HEK293 (cell line): Measurements from ENCODE around the gene PTPRN2.

Experiments
- CTCF ChIA-PET: fragments of 350-600 bp; formaldehyde crosslinking; extraction: SDS; loops from one replicate; lab custom pipeline; 2021; ENCODE audit warnings: antibody characterized with exemption; lab: Yijun Ruan, JAX
- POLR2A ChIA-PET: fragments of 300-600 bp; formaldehyde crosslinking; extraction: SDS; loops from one replicate; lab custom pipeline; 2020; ENCODE audit warnings: antibody characterized with exemption, inconsistent platforms; lab: Yijun Ruan, JAX
- H3K27ac ChIP-seq: fragments of 200-500 bp; sonication (Bioruptor generic); 2 replicates; pipeline ENCODE4 v1.5.1; 2014; ENCODE audit warnings: low read depth, low read length, control low read depth, inconsistent platforms; ENCODE audit errors: extremely low read depth
- H3K36me3 ChIP-seq, 2 experiments: fragments of 200-500 bp in 1 of 2; sonication (Bioruptor generic) in 1 of 2; 1 replicate in 1 of 2; 2 replicates in 1 of 2; pipeline ENCODE4 v1.5.1; 2014 to 2017; ENCODE audit warnings: inconsistent platforms in 2 of 2, low read length in 2 of 2; ENCODE audit not compliant: control insufficient read depth in 2 of 2, insufficient read depth in 1 of 2
- H3K4me1 ChIP-seq: fragments of 200-500 bp; sonication (Bioruptor generic); 2 replicates; pipeline ENCODE4 v1.5.1; 2014; ENCODE audit warnings: mild to moderate bottlenecking, low read length, inconsistent platforms; ENCODE audit not compliant: control insufficient read depth, insufficient read depth
- H3K4me3 ChIP-seq: 2 replicates; pipeline ENCODE4 v1.5.1; 2011; ENCODE audit warnings: low read depth, mild to moderate bottlenecking, control low read depth, low read length, moderate library complexity
- H3K9me3 ChIP-seq: fragments of 200-500 bp; sonication (Bioruptor generic); 2 replicates; pipeline ENCODE4 v1.5.1; 2014; ENCODE audit warnings: low read depth, low read length, inconsistent platforms; ENCODE audit not compliant: control insufficient read depth, insufficient read depth
- ATF2 ChIP-seq: fragments of 450-650 bp; formaldehyde crosslinking; IDR thresholded peaks from 2 replicates; pipeline ENCODE4 v1.5.1; 2016; ENCODE audit warnings: missing biosample characterization, missing genetic modification characterization, low read depth
- EGR2 ChIP-seq: fragments of 450-650 bp; formaldehyde crosslinking; IDR thresholded peaks from 2 replicates; pipeline ENCODE4 v1.5.1; 2016; ENCODE audit warnings: low read depth, missing biosample characterization, missing genetic modification characterization
- FEZF1 ChIP-seq: fragments of 450-650 bp; formaldehyde crosslinking; IDR thresholded peaks from 2 replicates; pipeline ENCODE4 v1.5.1; 2016; ENCODE audit warnings: missing biosample characterization, missing genetic modification characterization
- KLF10 ChIP-seq: fragments of 450-650 bp; IDR thresholded peaks from 2 replicates; pipeline ENCODE4 v1.5.1; 2018; ENCODE audit warnings: missing biosample characterization, mild to moderate bottlenecking, missing genetic modification characterization
- OVOL3 ChIP-seq: fragments of 450-650 bp; formaldehyde crosslinking; IDR thresholded peaks from 2 replicates; pipeline ENCODE4 v1.5.1; 2016; ENCODE audit warnings: missing biosample characterization, missing genetic modification characterization
- PATZ1 ChIP-seq: fragments of 450-650 bp; formaldehyde crosslinking; IDR thresholded peaks from 2 replicates; pipeline ENCODE4 v1.5.1; 2016; ENCODE audit warnings: missing biosample characterization, missing genetic modification characterization
- SETDB1 ChIP-seq: IDR thresholded peaks from one replicate; pipeline ENCODE4 v1.6.1; 2017; ENCODE audit warnings: mild to moderate bottlenecking, low read length, moderate library complexity, mixed read lengths; ENCODE audit not compliant: insufficient read length
- SP3 ChIP-seq: fragments of 450-650 bp; formaldehyde crosslinking; IDR thresholded peaks from 2 replicates; pipeline ENCODE4 v1.5.1; 2016; ENCODE audit warnings: missing biosample characterization, missing genetic modification characterization
- ZBTB6 ChIP-seq: fragments of 450-650 bp; formaldehyde crosslinking; IDR thresholded peaks from 2 replicates; pipeline ENCODE4 v1.5.1; 2017; ENCODE audit warnings: missing biosample characterization, missing genetic modification characterization
- ZBTB8A ChIP-seq: fragments of 450-650 bp; formaldehyde crosslinking; IDR thresholded peaks from 2 replicates; pipeline ENCODE4 v1.5.1; 2016; ENCODE audit warnings: missing biosample characterization, missing genetic modification characterization
- ZNF121 ChIP-seq: fragments of 450-650 bp; formaldehyde crosslinking; IDR thresholded peaks from 2 replicates; pipeline ENCODE4 v1.5.1; 2016; ENCODE audit warnings: missing biosample characterization, missing genetic modification characterization
- ZNF146 ChIP-seq: fragments of 450-650 bp; formaldehyde crosslinking; IDR thresholded peaks from 2 replicates; pipeline ENCODE4 v1.5.1; 2016; ENCODE audit warnings: missing biosample characterization, missing genetic modification characterization
- ZNF211 ChIP-seq: fragments of 450-650 bp; formaldehyde crosslinking; IDR thresholded peaks from 2 replicates; pipeline ENCODE4 v1.5.1; 2016; ENCODE audit warnings: low read depth, missing biosample characterization, missing genetic modification characterization
- ZNF292 ChIP-seq: fragments of 450-650 bp; formaldehyde crosslinking; IDR thresholded peaks from 2 replicates; pipeline ENCODE4 v1.5.1; 2016; ENCODE audit warnings: low read depth, missing biosample characterization, missing genetic modification characterization, borderline replicate concordance
- ZNF514 ChIP-seq: fragments of 450-650 bp; formaldehyde crosslinking; IDR thresholded peaks from 2 replicates; pipeline ENCODE4 v1.5.1; 2016; ENCODE audit warnings: missing biosample characterization, missing genetic modification characterization
- ZNF530 ChIP-seq: fragments of 450-650 bp; formaldehyde crosslinking; IDR thresholded peaks from 2 replicates; pipeline ENCODE4 v1.5.1; 2016; ENCODE audit warnings: low read depth, missing biosample characterization, missing genetic modification characterization
- ZNF580 ChIP-seq: fragments of 450-650 bp; formaldehyde crosslinking; IDR thresholded peaks from 2 replicates; pipeline ENCODE4 v1.5.1; 2016; ENCODE audit warnings: missing biosample characterization, missing genetic modification characterization
- ZNF621 ChIP-seq: fragments of 450-650 bp; formaldehyde crosslinking; IDR thresholded peaks from 2 replicates; pipeline ENCODE4 v1.5.1; 2017; ENCODE audit warnings: missing biosample characterization, missing genetic modification characterization
- ZNF626 ChIP-seq: fragments of 450-650 bp; sonication (Bioruptor Pico); formaldehyde crosslinking; IDR thresholded peaks from 2 replicates; pipeline ENCODE4 v1.5.1; 2018; ENCODE audit warnings: missing biosample characterization, missing genetic modification characterization, inconsistent platforms
- ZNF658 ChIP-seq: fragments of 450-650 bp; formaldehyde crosslinking; IDR thresholded peaks from 2 replicates; pipeline ENCODE4; 2016; ENCODE audit warnings: missing biosample characterization, missing genetic modification characterization
- ZNF701 ChIP-seq: fragments of 450-650 bp; formaldehyde crosslinking; IDR thresholded peaks from 2 replicates; pipeline ENCODE4 v1.5.1; 2016; ENCODE audit warnings: missing biosample characterization, missing genetic modification characterization
- ZNF768 ChIP-seq: fragments of 450-650 bp; formaldehyde crosslinking; IDR thresholded peaks from 2 replicates; pipeline ENCODE4 v1.5.1; 2018; ENCODE audit warnings: missing biosample characterization, mild to moderate bottlenecking, missing genetic modification characterization
- ZNF785 ChIP-seq: fragments of 450-650 bp; formaldehyde crosslinking; IDR thresholded peaks from 2 replicates; pipeline ENCODE4 v1.5.1; 2016; ENCODE audit warnings: missing biosample characterization, missing genetic modification characterization
- TF ChIP-seq, protein P1 (sequence below): fragments of 450-650 bp; IDR thresholded peaks from 2 replicates; pipeline ENCODE4 v1.5.1; 2018; ENCODE audit warnings: missing biosample characterization, mild to moderate bottlenecking, missing genetic modification characterization

PTPRN2 gene

GRCh38 chr7:158289231-158289630 is 298.4 kb downstream of the PTPRN2 start:
- no peaks in the 10 kb centered on the region for H3K4me1 ChIP-seq
- no peak for TF ChIP-seq ZNF768 (tag by site-specific recombination)
- TF ChIP-seq ZNF514 (tag by site-specific recombination): no peak
- peak; percentile 74 for TF ChIP-seq SETDB1
- TF ChIP-seq, all 188 proteins: peak for 1
- H3K36me3 ChIP-seq: no peaks in the 10 kb centered on the region
- H3K4me3 ChIP-seq: no peak overlapping the region
- H3K9me3 ChIP-seq: no peaks in the 10 kb centered on the region
- CTCF ChIA-PET: interaction anchor here (0.9 kb wide), 1 partner anchor 8 kb away, joined by 3 read pairs; no protein-coding TSS in a partner anchor
- H3K27ac ChIP-seq: no peak overlapping the region
- POLR2A ChIA-PET: no interaction called here

GRCh38 chr7:158286210-158286609 is 301.4 kb downstream of the PTPRN2 start:
- Histone ChIP-seq H3K27ac (no peak overlapping the region), H3K36me3 (no peaks in the 10 kb centered on the region), H3K9me3 (no peaks in the 10 kb centered on the region), H3K4me1 (no peaks in the 10 kb centered on the region), H3K4me3 (no peak overlapping the region)
- ChIA-PET CTCF (no interaction called here), POLR2A (no interaction called here)
- TF ChIP-seq OVOL3 (tag by site-specific recombination): no peak
- TF ChIP-seq PATZ1 (tag by site-specific recombination): no peak
- peak; percentile 37 for TF ChIP-seq SETDB1
- no peak for TF ChIP-seq EGR2
- TF ChIP-seq KLF10 (tag by site-specific recombination): no peak
- TF ChIP-seq SP3: no peak
- no peak for TF ChIP-seq ZNF658 (tag by site-specific recombination)
- TF ChIP-seq ZNF580 (tag by site-specific recombination): no peak
- TF ChIP-seq, protein P1, sequence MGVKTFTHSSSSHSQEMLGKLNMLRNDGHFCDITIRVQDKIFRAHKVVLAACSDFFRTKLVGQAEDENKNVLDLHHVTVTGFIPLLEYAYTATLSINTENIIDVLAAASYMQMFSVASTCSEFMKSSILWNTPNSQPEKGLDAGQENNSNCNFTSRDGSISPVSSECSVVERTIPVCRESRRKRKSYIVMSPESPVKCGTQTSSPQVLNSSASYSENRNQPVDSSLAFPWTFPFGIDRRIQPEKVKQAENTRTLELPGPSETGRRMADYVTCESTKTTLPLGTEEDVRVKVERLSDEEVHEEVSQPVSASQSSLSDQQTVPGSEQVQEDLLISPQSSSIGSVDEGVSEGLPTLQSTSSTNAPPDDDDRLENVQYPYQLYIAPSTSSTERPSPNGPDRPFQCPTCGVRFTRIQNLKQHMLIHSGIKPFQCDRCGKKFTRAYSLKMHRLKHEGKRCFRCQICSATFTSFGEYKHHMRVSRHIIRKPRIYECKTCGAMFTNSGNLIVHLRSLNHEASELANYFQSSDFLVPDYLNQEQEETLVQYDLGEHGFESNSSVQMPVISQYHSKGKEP (tag by site-specific recombination): no peak

DNA sequence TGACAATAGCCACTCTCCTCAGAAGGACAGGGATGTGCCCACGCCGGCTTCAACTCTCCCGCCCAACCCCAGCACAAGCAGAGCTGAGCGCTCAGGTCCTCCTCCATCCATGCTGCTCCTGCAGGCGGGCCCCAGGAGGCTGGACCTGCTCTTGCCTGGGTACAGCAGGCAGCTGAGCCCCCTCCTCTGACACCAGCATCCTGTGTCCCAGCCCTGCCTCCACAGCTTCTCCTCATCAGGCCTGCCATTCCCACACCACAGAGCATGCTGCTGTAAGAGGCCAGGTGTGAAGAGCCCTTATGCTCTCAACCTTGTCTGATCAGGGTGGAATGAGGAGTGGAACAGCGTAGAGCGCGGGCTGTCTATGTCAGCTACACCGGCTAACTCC is 302.2 kb downstream of the PTPRN2 start:
- POLR2A ChIA-PET: no interaction called here
- no peak overlapping the region for H3K4me3 ChIP-seq
- CTCF ChIA-PET: no interaction called here
- H3K36me3 ChIP-seq: no peaks in the 10 kb centered on the region
- H3K27ac ChIP-seq: no peak overlapping the region
- no peaks in the 10 kb centered on the region for H3K4me1 ChIP-seq
- no peaks in the 10 kb centered on the region for H3K9me3 ChIP-seq
- TF ChIP-seq ZNF626 (tag by site-specific recombination) (no peak), ZNF701 (tag by site-specific recombination) (no peak), ZNF785 (no peak), ZNF580 (tag by site-specific recombination) (no peak), ZBTB6 (tag by site-specific recombination) (no peak), PATZ1 (tag by site-specific recombination) (no peak), ZNF292 (tag by site-specific recombination) (no peak), ZNF146 (tag by site-specific recombination) (no peak), ZNF621 (no peak), ZNF530 (tag by site-specific recombination) (no peak), ZBTB8A (tag by site-specific recombination) (no peak), FEZF1 (tag by site-specific recombination) (no peak), ZNF211 (tag by site-specific recombination) (no peak), ATF2 (tag by site-specific recombination) (no peak), ZNF121 (tag by site-specific recombination) (no peak)
